Glomerular visceral epithelial cell (primary cell): ENCODE measurements around the gene NDUFS1.
A peak's percentile ranks its signal among the peaks of the same experiment; 100 is the strongest.
"Not testable (repeated sequence)": the region's sequence is repeated elsewhere in the genome, so short reads cannot be mapped to it uniquely, and the experiment has no call there.

ENCODE experiments used
- DNase-seq: peaks from one replicate; pipeline ENCODE4 v3.0.0-alpha.2; 2016; ENCODE audit errors: extremely low spot score

The NDUFS1 gene

GRCh38 chr2:206162401-206162800, 3.2 kb upstream of the NDUFS1 start:
- not testable (repeated sequence) for DNase-seq

GRCh38 chr2:206160807-206161179, 1.5 kb upstream of the NDUFS1 start:
- DNase-seq, result no peak

GRCh38 chr2:206160125-206160806, 1.0 kb upstream of the NDUFS1 start:
- DNase-seq, result no peak

GRCh38 chr2:206158563-206159345, 490 bp downstream of the NDUFS1 start:
- peak; percentile 29 for DNase-seq

- DNase-seq, result not testable (repeated sequence)
Measured at GRCh38 chr2:206157014-206157413, 2.2 kb downstream of the NDUFS1 start.

GRCh38 chr2:206154197-206154596, 5.0 kb downstream of the NDUFS1 start:
- DNase-seq, result no peak

- DNase-seq, result no peak
Measured at GRCh38 chr2:206150631-206151030, 8.6 kb downstream of the NDUFS1 start.

- no peak for DNase-seq
Measured at GRCh38 chr2:206150168-206150567, 9.1 kb downstream of the NDUFS1 start.

- DNase-seq, result no peak
Measured at GRCh38 chr2:206149330-206149729, 9.9 kb downstream of the NDUFS1 start.

- DNase-seq, result no peak
Measured at GRCh38 chr2:206145665-206146064, 13.6 kb downstream of the NDUFS1 start.

GRCh38 chr2:206144383-206144782, 14.9 kb downstream of the NDUFS1 start:
- DNase-seq, result no peak

- no peak for DNase-seq
Measured at GRCh38 chr2:206143451-206143850, 15.8 kb downstream of the NDUFS1 start.

GRCh38 chr2:206127656-206128055, 31.6 kb downstream of the NDUFS1 start:
- peak; percentile 26 for DNase-seq

GRCh38 chr2:206125901-206126300, 33.3 kb downstream of the NDUFS1 start:
- no peak for DNase-seq

GRCh38 chr2:206122569-206122968, 36.7 kb downstream of the NDUFS1 start:
- not testable (repeated sequence) for DNase-seq

GRCh38 chr2:206116278-206116677, 43.0 kb downstream of the NDUFS1 start:
- DNase-seq, result no peak

- DNase-seq, result no peak
Measured at GRCh38 chr2:206115026-206115578, 44.1 kb downstream of the NDUFS1 start.

- DNase-seq, result no peak
Measured at GRCh38 chr2:206112846-206113547, 46.2 kb downstream of the NDUFS1 start.

GRCh38 chr2:206112108-206112507, 47.1 kb downstream of the NDUFS1 start:
- no peak for DNase-seq

- DNase-seq, result no peak
Measured at GRCh38 chr2:206108713-206109112, 50.5 kb downstream of the NDUFS1 start.

GRCh38 chr2:206105541-206105940, 53.7 kb downstream of the NDUFS1 start:
- peak; percentile 21 for DNase-seq

- no peak for DNase-seq
Measured at GRCh38 chr2:206105038-206105437, 54.2 kb downstream of the NDUFS1 start.
